CD4-positive, alpha-beta memory T cell (primary cell): ENCODE data around the gene DIP2C. TPM values are rescaled to one million over a fixed set of nuclear protein-coding genes. Genes with fewer than 3 reads are reported as not detected.

ENCODE experiments used
- CTCF ChIA-PET: fragments of 350-600 bp; sonication (Branson Sonifier 250); formaldehyde crosslinking; loops from one replicate; lab custom pipeline; 2021; ENCODE audit warnings: inconsistent platforms; ENCODE audit not compliant: partially characterized antibody; lab: Charles Lee
- POLR2A ChIA-PET: fragments of 350-600 bp; sonication (Branson Sonifier 250); formaldehyde crosslinking; loops from one replicate; lab custom pipeline; 2021; ENCODE audit not compliant: partially characterized antibody; lab: Charles Lee
- DNase-seq, 5 donors: peaks; one replicate each; pipeline versions ENCODE4 v3.0.0 to v3.0.0-alpha.2; 2020 to 2022; ENCODE audit warnings: mixed read lengths in 1 of 5
- H3K27ac ChIP-seq: one replicate; pipeline ENCODE4 v1.7.0; 2013; ENCODE audit warnings: low read depth, low read length
- H3K27me3 ChIP-seq: 2 replicates; pipeline ENCODE4 v1.7.0; 2013; ENCODE audit warnings: mild to moderate bottlenecking, low read length, moderate library complexity; ENCODE audit not compliant: insufficient read depth
- H3K36me3 ChIP-seq: 2 replicates; pipeline ENCODE4 v1.7.0; 2013; ENCODE audit warnings: mild to moderate bottlenecking, low read length, moderate library complexity; ENCODE audit not compliant: insufficient read depth
- H3K4me1 ChIP-seq: 2 replicates; pipeline ENCODE4 v1.7.0; 2013; ENCODE audit warnings: mild to moderate bottlenecking, low read length, moderate library complexity; ENCODE audit not compliant: insufficient read depth
- H3K4me3 ChIP-seq, 2 donors: one replicate each; pipeline ENCODE4 v1.7.0; 2013; ENCODE audit warnings: low read length in 2 of 2, mild to moderate bottlenecking in 1 of 2
- H3K9me3 ChIP-seq, 2 donors: one replicate each; pipeline ENCODE4 v1.7.0; 2013; ENCODE audit warnings: low read length in 2 of 2, control low read depth in 1 of 2; ENCODE audit not compliant: control insufficient read depth in 1 of 2
- H3K27ac Mint-ChIP-seq, 7 donors: one replicate each; pipeline ENCODE4 v1.8.0; 2020 to 2021; ENCODE audit warnings: mixed read lengths in 7 of 7, mild to moderate bottlenecking in 6 of 7, inconsistent platforms in 3 of 7, moderate library complexity in 3 of 7
- H3K27me3 Mint-ChIP-seq, 2 donors: one replicate each; pipeline ENCODE4 v1.8.0; 2020 to 2021; ENCODE audit warnings: mixed read lengths in 2 of 2
- H3K36me3 Mint-ChIP-seq, 2 donors: one replicate each; pipeline ENCODE4 v1.8.0; 2020 to 2021; ENCODE audit warnings: mixed read lengths in 2 of 2, inconsistent platforms in 1 of 2, mild to moderate bottlenecking in 1 of 2
- H3K4me1 Mint-ChIP-seq, 4 donors: one replicate each; pipeline ENCODE4 v1.8.0; 2020 to 2021; ENCODE audit warnings: mixed read lengths in 4 of 4, mild to moderate bottlenecking in 1 of 4
- H3K4me3 Mint-ChIP-seq, 8 donors: one replicate each; pipeline ENCODE4 v1.8.0; 2020 to 2021; ENCODE audit warnings: mixed read lengths in 8 of 8, mild to moderate bottlenecking in 7 of 8, moderate library complexity in 6 of 8, inconsistent platforms in 3 of 8
- H3K9me3 Mint-ChIP-seq, 8 donors: one replicate each; pipeline ENCODE4 v1.8.0; 2020 to 2021; ENCODE audit warnings: mixed read lengths in 8 of 8, mild to moderate bottlenecking in 5 of 8, inconsistent platforms in 3 of 8, moderate library complexity in 1 of 8
- intact Hi-C: fragments of 100-400 bp; cut with micrococcal nuclease; formaldehyde crosslinking; loops from one replicate; pipeline ENCODE4 v1.15.1; 2023
- polyA plus RNA-seq, 2 donors: library from polyadenylated mRNA; unstranded; fragments of 300-500 nt; fragmentation: Illumina TruSeq; gene quantifications; one replicate each; pipeline ENCODE4 v1.2.3, GENCODE V29; 2021
- total RNA-seq, 2 experiments: library from RNA; stranded (reverse); gene quantifications; one replicate each; pipeline ENCODE4 v1.2.3, GENCODE V29; 2021

DIP2C gene
- total and polyA plus RNA-seq, 4 experiments from 2014 or later = 1.1 to 6.0 (median 3.9) TPM

DNA sequence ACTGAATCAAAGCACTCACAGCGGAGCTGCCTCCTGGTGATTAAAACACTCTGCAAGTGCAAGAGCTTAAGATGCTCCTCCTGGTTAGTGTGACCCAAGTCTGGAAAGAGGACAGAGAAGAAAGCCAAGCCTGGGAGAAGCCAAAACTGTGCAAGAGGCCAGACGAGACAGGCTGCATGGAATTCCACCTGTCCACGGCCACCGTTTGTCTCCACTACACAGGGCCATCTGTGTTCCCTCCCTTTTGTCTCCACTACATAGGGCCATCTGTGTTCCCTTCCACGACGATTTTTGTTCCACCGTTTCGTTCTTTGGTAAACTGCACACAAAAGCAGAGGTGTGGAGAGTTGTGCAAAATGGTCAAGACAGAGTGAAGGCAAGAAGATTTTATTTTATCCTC, 233.0 kb downstream of the DIP2C start:
- intact Hi-C loops = no loop called here
- H3K27me3 ChIP-seq = no peaks in the 10 kb centered on the region
- Mint-ChIP-seq H3K4me1 (peaks cover 18 to 45% (median 34%) of the 10 kb centered on the region in 4 donors), H3K27ac (peak overlapping the region in 3 of 7 donors; percentile 6 to 48 (median 42)), H3K4me3 (peak overlapping the region in 1 of 8 donors; percentile 46), H3K27me3 (no peaks in the 10 kb centered on the region), H3K9me3 (no peaks in the 10 kb centered on the region), H3K36me3 (peaks cover 4 to 17% of the 10 kb centered on the region in 2 donors)
- H3K9me3 ChIP-seq = no peaks in the 10 kb centered on the region
- no peak overlapping the region for H3K27ac ChIP-seq
- H3K36me3 ChIP-seq = no peaks in the 10 kb centered on the region
- POLR2A ChIA-PET = no interaction called here
- H3K4me3 ChIP-seq = no peak overlapping the region
- no peak for DNase-seq
- peaks cover 37% of the 10 kb centered on the region for H3K4me1 ChIP-seq
- CTCF ChIA-PET = no interaction called here

DNA sequence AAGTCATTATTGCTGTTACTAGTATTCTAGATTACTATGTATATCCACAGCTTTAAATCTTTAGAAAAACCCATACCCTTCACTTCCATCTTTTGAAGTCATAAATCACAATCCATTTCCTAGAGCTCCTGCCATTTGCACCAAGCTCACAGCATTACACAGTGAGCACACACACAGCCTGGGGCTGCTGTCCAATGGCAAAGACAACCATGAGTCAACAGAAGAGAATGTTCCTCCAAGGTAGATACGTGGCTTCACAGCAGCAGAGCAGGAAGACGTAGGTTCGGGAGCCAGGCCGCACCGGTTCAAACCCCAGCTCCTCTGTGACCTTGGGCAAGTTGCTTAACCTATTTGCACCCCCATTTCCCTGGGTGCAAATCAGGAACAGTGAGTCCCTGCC, 234.6 kb downstream of the DIP2C start:
- Mint-ChIP-seq H3K4me1 (peaks cover 31 to 56% (median 47%) of the 10 kb centered on the region in 4 donors), H3K27ac (peak overlapping the region in 3 of 7 donors; percentile 78 to 90 (median 87)), H3K4me3 (peak overlapping the region in 5 of 8 donors; percentile 2 to 79 (median 51))

GRCh38 chr10:453647-454046, 235.8 kb downstream of the DIP2C start:
- peaks cover 36 to 56% (median 51%) of the 10 kb centered on the region in 4 donors for H3K4me1 Mint-ChIP-seq
- Histone ChIP-seq H3K36me3 (no peaks in the 10 kb centered on the region), H3K9me3 (no peaks in the 10 kb centered on the region), H3K4me3 (no peak overlapping the region), H3K27ac (no peak overlapping the region), H3K4me1 (peaks cover 57% of the 10 kb centered on the region), H3K27me3 (no peaks in the 10 kb centered on the region)
- peak overlapping the region in 1 of 8 donors; percentile 7 for H3K4me3 Mint-ChIP-seq
- peak overlapping the region in 3 of 7 donors; percentile 8 to 38 (median 35) for H3K27ac Mint-ChIP-seq
- POLR2A ChIA-PET = interaction anchor here (3.8 kb wide), 1 partner anchor 17 kb away, joined by 44 read pairs; no protein-coding TSS in a partner anchor
- no peaks in the 10 kb centered on the region for H3K27me3 Mint-ChIP-seq
- DNase-seq = no peak
- CTCF ChIA-PET = interaction anchor here (1.2 to 1.3 kb wide), 2 partner anchors 16 to 17 kb away, joined by 3 to 4 read pairs; no protein-coding TSS in a partner anchor
- intact Hi-C loops = loop anchor here (5.0 kb wide), 1 partner anchor 121 kb away; no protein-coding TSS in a partner anchor
- no peaks in the 10 kb centered on the region for H3K36me3 Mint-ChIP-seq
- no peaks in the 10 kb centered on the region for H3K9me3 Mint-ChIP-seq

More for the DNA sequence above, 234.6 kb downstream of the DIP2C start:
- POLR2A ChIA-PET = interaction anchor here (0.6 kb wide), 1 partner anchor 15 kb away, joined by 3 read pairs; no protein-coding TSS in a partner anchor
- Histone ChIP-seq H3K4me1 (peaks cover 51% of the 10 kb centered on the region), H3K27me3 (no peaks in the 10 kb centered on the region), H3K27ac (no peak overlapping the region), H3K9me3 (no peaks in the 10 kb centered on the region), H3K4me3 (no peak overlapping the region), H3K36me3 (no peaks in the 10 kb centered on the region)
- CTCF ChIA-PET = interaction anchor here (1.2 kb wide), 1 partner anchor 15 kb away, joined by 3 read pairs; no protein-coding TSS in a partner anchor
- no peaks in the 10 kb centered on the region for H3K9me3 Mint-ChIP-seq
- DNase-seq = no peak
- peaks cover under 1 to 7% of the 10 kb centered on the region in 2 donors for H3K36me3 Mint-ChIP-seq
- intact Hi-C loops = loop anchor here (5.0 kb wide), 1 partner anchor 123 kb away; no protein-coding TSS in a partner anchor
- H3K27me3 Mint-ChIP-seq = no peaks in the 10 kb centered on the region

DNA sequence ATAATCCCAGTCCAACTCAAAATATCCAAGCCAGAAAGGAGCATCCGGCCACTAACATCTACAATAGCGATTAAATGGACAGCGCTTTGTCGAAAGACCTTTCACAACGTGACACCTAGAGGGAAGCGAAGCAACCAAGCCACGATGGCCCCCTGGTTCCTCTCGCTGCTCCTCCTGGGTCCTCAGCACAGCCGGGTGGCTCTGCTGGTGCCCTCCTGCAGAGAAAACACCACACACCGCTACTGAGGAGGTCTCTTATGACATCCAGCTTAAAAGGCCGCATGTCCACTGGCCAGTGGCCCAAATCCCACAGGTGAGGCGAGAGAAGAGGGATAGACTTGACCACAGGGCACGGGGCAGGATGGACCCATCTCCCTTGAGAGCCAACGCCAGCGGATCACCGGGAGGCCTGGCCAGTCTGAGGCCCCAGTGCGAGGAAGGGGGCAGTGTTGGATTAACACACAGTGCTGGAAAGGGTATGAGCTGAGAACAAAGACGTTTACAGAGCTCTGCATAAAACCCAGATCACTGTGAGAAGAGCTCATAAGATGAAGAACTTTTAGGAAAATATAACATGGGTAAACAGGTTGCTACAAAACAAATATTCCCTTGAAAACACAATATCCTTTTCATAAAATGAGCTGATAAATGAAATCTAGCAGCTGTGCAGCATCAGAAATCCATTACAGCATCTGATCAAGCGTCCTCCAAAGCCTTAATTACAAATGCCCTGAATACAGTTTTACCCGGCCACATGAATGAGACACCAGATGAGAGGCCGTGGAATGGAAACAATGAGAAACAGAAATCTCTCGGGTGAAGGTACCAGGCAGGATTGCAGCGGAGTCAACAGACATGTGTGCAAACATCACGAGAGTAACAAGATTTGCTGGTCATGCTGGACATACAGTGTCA, 236.7 kb downstream of the DIP2C start:
- no peak for DNase-seq
- Mint-ChIP-seq H3K27me3 (no peaks in the 10 kb centered on the region), H3K9me3 (no peaks in the 10 kb centered on the region), H3K4me1 (peaks cover 36 to 56% (median 53%) of the 10 kb centered on the region in 4 donors), H3K4me3 (peak overlapping the region in 2 of 8 donors; percentile 7 to 45), H3K27ac (peak overlapping the region in 5 of 7 donors; percentile 3 to 38 (median 31)), H3K36me3 (no peaks in the 10 kb centered on the region)
- no peak overlapping the region for H3K27ac ChIP-seq
- intact Hi-C loops = loop anchor here (5.0 kb wide), 1 partner anchor 120 kb away; no protein-coding TSS in a partner anchor
- H3K27me3 ChIP-seq = no peaks in the 10 kb centered on the region
- ChIA-PET POLR2A (interaction anchor here (3.8 kb wide), 1 partner anchor 18 kb away, joined by 44 read pairs; no protein-coding TSS in a partner anchor), CTCF (interaction anchor here (1.2 to 1.3 kb wide), 2 partner anchors 15 to 18 kb away, joined by 3 to 4 read pairs; no protein-coding TSS in a partner anchor)
- H3K9me3 ChIP-seq = no peaks in the 10 kb centered on the region
- no peaks in the 10 kb centered on the region for H3K36me3 ChIP-seq
- H3K4me3 ChIP-seq = no peak overlapping the region
- H3K4me1 ChIP-seq = peaks cover 57% of the 10 kb centered on the region

- peaks cover 34 to 63% (median 54%) of the 10 kb centered on the region in 4 donors for H3K4me1 Mint-ChIP-seq
- no peaks in the 10 kb centered on the region for H3K27me3 Mint-ChIP-seq
- Histone ChIP-seq H3K4me3 (peak overlapping the region in 1 of 2 donors; percentile 37), H3K4me1 (peaks cover 57% of the 10 kb centered on the region), H3K27me3 (no peaks in the 10 kb centered on the region), H3K9me3 (no peaks in the 10 kb centered on the region), H3K27ac (no peak overlapping the region), H3K36me3 (no peaks in the 10 kb centered on the region)
- ChIA-PET CTCF (interaction anchor here (1.7 kb wide), 1 partner anchor 18 kb away, joined by 8 read pairs; no protein-coding TSS in a partner anchor), POLR2A (interaction anchor here (0.7 to 3.8 kb wide), 6 partner anchors 9 to 123 kb away, joined by 3 to 44 read pairs (median 8); no protein-coding TSS in a partner anchor)
- peak overlapping the region; percentile 88 to 95 (median 90) for H3K27ac Mint-ChIP-seq
- intact Hi-C loops = loop anchor here (1.0 to 5.0 kb wide), 3 partner anchors 15 to 120 kb away; no protein-coding TSS in a partner anchor
- H3K36me3 Mint-ChIP-seq = no peaks in the 10 kb centered on the region
- DNase-seq = no peak
- H3K4me3 Mint-ChIP-seq = peak overlapping the region in 6 of 8 donors; percentile 79 to 89 (median 80)
- no peaks in the 10 kb centered on the region for H3K9me3 Mint-ChIP-seq
These were observed 237.6 kb downstream of the DIP2C start for GRCh38 chr10:451856-452255.

DNA sequence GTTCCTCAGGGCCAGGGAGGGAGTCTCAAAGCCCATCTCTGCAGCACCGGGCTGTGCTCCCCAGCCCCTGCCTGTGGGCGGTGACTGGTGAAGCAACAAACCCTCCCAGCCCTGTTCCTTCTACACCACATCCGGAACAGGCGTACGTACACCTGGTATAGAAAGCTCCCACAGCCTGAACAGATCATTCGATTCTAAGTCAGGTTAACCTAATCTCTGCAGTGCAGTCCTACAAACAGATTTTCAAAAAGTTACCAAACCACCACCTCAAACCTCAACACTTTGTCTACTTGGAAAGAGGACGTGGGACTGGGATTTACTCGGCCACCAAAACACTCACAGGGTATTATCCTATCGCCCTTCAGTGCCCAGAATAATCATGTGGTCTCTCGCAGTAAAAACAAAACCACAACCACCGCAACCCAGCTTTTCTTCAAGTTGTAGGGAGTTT, 238.4 kb downstream of the DIP2C start:
- Mint-ChIP-seq H3K4me3 (peak overlapping the region; percentile 72 to 89 (median 79)), H3K9me3 (no peaks in the 10 kb centered on the region), H3K27me3 (no peaks in the 10 kb centered on the region), H3K4me1 (peaks cover 33 to 71% (median 56%) of the 10 kb centered on the region in 4 donors), H3K27ac (peak overlapping the region; percentile 88 to 95 (median 90)), H3K36me3 (no peaks in the 10 kb centered on the region)
- peaks cover 65% of the 10 kb centered on the region for H3K4me1 ChIP-seq
- intact Hi-C loops = loop anchor here (1.0 to 5.0 kb wide), 3 partner anchors 14 to 119 kb away; no protein-coding TSS in a partner anchor
- ChIA-PET CTCF (interaction anchor here (0.8 to 1.7 kb wide), 3 partner anchors 9 to 190 kb away, joined by 3 to 8 read pairs (median 3); no protein-coding TSS in a partner anchor), POLR2A (interaction anchor here (0.7 to 3.8 kb wide), 10 partner anchors 9 to 122 kb away, joined by 3 to 44 read pairs (median 5); no protein-coding TSS in a partner anchor)
- H3K4me3 ChIP-seq = peak overlapping the region in 1 of 2 donors; percentile 37
- no peaks in the 10 kb centered on the region for H3K27me3 ChIP-seq
- peak; percentile 81 to 86 (median 84) for DNase-seq
- H3K36me3 ChIP-seq = no peaks in the 10 kb centered on the region
- peak overlapping the region; percentile 14 for H3K27ac ChIP-seq
- H3K9me3 ChIP-seq = no peaks in the 10 kb centered on the region
